Neural progenitor cell (in vitro differentiated cells): Measurements from ENCODE around the gene XIAP. TPM values are rescaled to one million over a fixed set of nuclear protein-coding genes. Genes with fewer than 3 reads are reported as not detected.

Experiments
- DNase-seq: peaks from one replicate; pipeline ENCODE4 v3.0.0-alpha.2; 2016; ENCODE audit warnings: low spot score
- H2AFZ ChIP-seq: fragments of 200-600 bp; sonication (generic); replicated peaks from 2 replicates; pipeline ENCODE4 v1.6.1; 2016; ENCODE audit warnings: antibody characterized with exemption
- H3F3A ChIP-seq: fragments of 200-600 bp; sonication (generic); 2 replicates; pipeline ENCODE4 v1.6.1; 2016; ENCODE audit warnings: antibody characterized with exemption, low read depth
- H3K27ac ChIP-seq: fragments of 200-600 bp; sonication (generic); 2 replicates; pipeline ENCODE4 v1.5.1; 2016; ENCODE audit warnings: mild to moderate bottlenecking
- H3K27me3 ChIP-seq: fragments of 200-600 bp; sonication (generic); 2 replicates; pipeline ENCODE4 v1.6.1; 2016; ENCODE audit warnings: mild to moderate bottlenecking, moderate library complexity
- H3K36me3 ChIP-seq: fragments of 200-600 bp; sonication (generic); 2 replicates; pipeline ENCODE4 v1.5.1; 2016
- H3K4me1 ChIP-seq: fragments of 200-600 bp; sonication (generic); 2 replicates; pipeline ENCODE4 v1.6.1; 2016; ENCODE audit warnings: mixed run types
- H3K4me2 ChIP-seq: fragments of 200-600 bp; sonication (generic); 2 replicates; pipeline ENCODE4 v1.6.1; 2016
- H3K4me3 ChIP-seq: fragments of 200-600 bp; sonication (generic); 2 replicates; pipeline ENCODE4 v1.5.1; 2016
- H3K79me2 ChIP-seq: fragments of 200-600 bp; sonication (generic); 2 replicates; pipeline ENCODE4 v1.6.1; 2016; ENCODE audit warnings: low read depth
- H3K9ac ChIP-seq: fragments of 200-600 bp; sonication (generic); 2 replicates; pipeline ENCODE4 v1.6.1; 2016
- H3K9me3 ChIP-seq: fragments of 200-600 bp; sonication (generic); 2 replicates; pipeline ENCODE4 v1.5.1; 2016; ENCODE audit warnings: low read depth
- H4K20me1 ChIP-seq: fragments of 200-600 bp; sonication (generic); 2 replicates; pipeline ENCODE4 v1.6.1; 2016; ENCODE audit warnings: low read depth
- H3K27ac Mint-ChIP-seq: 3 replicates; pipeline ENCODE4 v1.8.0; 2021; ENCODE audit warnings: mixed read lengths
- H3K27me3 Mint-ChIP-seq: 2 replicates; pipeline ENCODE4 v1.8.0; 2022; ENCODE audit warnings: low read depth, mild to moderate bottlenecking, inconsistent platforms, moderate library complexity, mixed read lengths; ENCODE audit not compliant: insufficient read depth
- H3K36me3 Mint-ChIP-seq: 3 replicates; pipeline ENCODE4 v1.8.0; 2021; ENCODE audit warnings: mixed read lengths
- H3K4me1 Mint-ChIP-seq: 3 replicates; pipeline ENCODE4 v1.8.0; 2021; ENCODE audit warnings: mixed read lengths
- H3K4me3 Mint-ChIP-seq: 3 replicates; pipeline ENCODE4 v1.8.0; 2021; ENCODE audit warnings: mild to moderate bottlenecking, moderate library complexity, mixed read lengths
- H3K9me3 Mint-ChIP-seq: 3 replicates; pipeline ENCODE4 v1.8.0; 2020; ENCODE audit warnings: mixed read lengths
- CTCF ChIP-seq: fragments of 200-600 bp; sonication (generic); IDR thresholded peaks from 2 replicates; pipeline ENCODE4 v1.5.1; 2017; ENCODE audit warnings: antibody characterized with exemption, mild to moderate bottlenecking
- EZH2 ChIP-seq: fragments of 200-600 bp; sonication (generic); IDR thresholded peaks from 2 replicates; pipeline ENCODE4 v1.6.1; 2017; ENCODE audit warnings: antibody characterized with exemption, mild to moderate bottlenecking, moderate library complexity
- EZH2phosphoT487 ChIP-seq: fragments of 200-600 bp; sonication (generic); IDR thresholded peaks from 2 replicates; pipeline ENCODE4 v1.6.1; 2017; ENCODE audit warnings: antibody characterized with exemption
- total RNA-seq: library from RNA; depleted of rRNA; stranded (reverse); fragments of >200 nt; gene quantifications from 2 replicates; pipeline ENCODE4 v1.2.3, GENCODE V29; 2015; ENCODE audit warnings: low replicate concordance

Gene XIAP
- total RNA-seq, 1 donor from 2014 or later: 44.6 TPM

DNA sequence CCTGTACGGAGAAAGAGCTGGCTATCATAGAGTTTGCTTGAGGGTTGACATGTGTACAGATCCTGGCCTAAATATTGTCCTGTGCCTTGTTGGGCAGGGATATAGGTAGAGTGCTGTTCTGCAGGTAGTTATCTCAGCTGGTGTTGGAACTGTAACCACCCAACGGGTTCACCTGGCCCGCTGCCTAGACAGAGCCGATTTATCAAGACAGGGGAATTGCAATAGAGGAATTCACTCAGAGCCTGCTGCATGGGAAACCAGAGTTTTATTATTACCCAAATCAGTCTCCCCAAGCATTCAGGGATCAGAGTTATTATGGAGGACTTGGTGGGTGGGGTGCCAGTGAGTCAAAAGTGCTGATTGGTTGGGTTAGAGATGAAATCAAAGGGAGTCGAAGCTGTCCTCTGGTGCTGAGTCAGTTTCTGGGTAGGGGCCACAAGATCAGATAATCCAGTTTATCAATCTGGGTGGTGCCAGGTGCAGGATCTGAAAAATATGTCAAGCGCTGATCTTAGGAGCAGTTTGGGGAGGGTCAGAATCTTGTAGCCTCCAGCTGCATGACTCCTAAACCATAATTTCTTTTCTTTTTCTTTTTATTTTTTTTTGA is 42.5 kb upstream of the XIAP start:
- H3K36me3 Mint-ChIP-seq: no peaks in the 10 kb centered on the region
- H3K4me1 ChIP-seq: no peaks in the 10 kb centered on the region
- H3K9me3 ChIP-seq: no peaks in the 10 kb centered on the region
- no peak for DNase-seq
- H3K4me3 ChIP-seq: no peak overlapping the region
- H3K4me3 Mint-ChIP-seq: no peak overlapping the region
- no peak overlapping the region for H3K27ac Mint-ChIP-seq
- H3K27me3 Mint-ChIP-seq: peaks cover 2% of the 10 kb centered on the region
- no peaks in the 10 kb centered on the region for H3K4me1 Mint-ChIP-seq
- H3F3A ChIP-seq: no peaks in the 10 kb centered on the region
- H3K27me3 ChIP-seq: no peaks in the 10 kb centered on the region
- no peaks in the 10 kb centered on the region for H4K20me1 ChIP-seq
- H3K4me2 ChIP-seq: no peak overlapping the region
- H3K27ac ChIP-seq: no peak overlapping the region
- no peak overlapping the region for H3K9ac ChIP-seq
- TF ChIP-seq EZH2phosphoT487 (no peak), EZH2 (no peak), CTCF (no peak)
- H2AFZ ChIP-seq: no peak overlapping the region
- no peaks in the 10 kb centered on the region for H3K79me2 ChIP-seq
- H3K36me3 ChIP-seq: no peaks in the 10 kb centered on the region
- peaks cover 4% of the 10 kb centered on the region for H3K9me3 Mint-ChIP-seq

DNA sequence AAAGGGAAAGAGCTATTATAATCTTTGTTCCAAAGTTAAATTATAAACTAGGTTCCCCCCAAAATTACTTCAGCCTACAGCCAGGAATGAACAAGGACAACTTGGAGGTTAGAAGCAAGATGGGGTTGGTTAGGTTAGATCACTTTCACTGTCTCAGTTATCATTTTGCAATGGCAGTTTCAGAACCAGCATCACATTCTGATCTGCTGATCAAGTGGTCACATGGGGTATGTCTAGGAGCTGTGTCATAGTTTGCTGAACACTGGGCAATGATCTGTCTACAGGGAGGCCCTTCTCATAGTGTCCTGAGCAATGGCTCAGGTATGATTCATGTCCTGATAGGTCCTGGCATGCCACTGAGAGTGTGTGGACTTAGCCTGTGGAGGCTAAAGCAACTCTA is 41.6 kb upstream of the XIAP start:
- no peak for TF ChIP-seq EZH2
- TF ChIP-seq EZH2phosphoT487: no peak
- TF ChIP-seq CTCF: no peak
- peaks cover 4% of the 10 kb centered on the region for H3K9me3 Mint-ChIP-seq
- Histone ChIP-seq H3K4me1 (no peaks in the 10 kb centered on the region), H3F3A (no peaks in the 10 kb centered on the region), H2AFZ (no peak overlapping the region), H3K9ac (no peak overlapping the region), H3K4me3 (no peak overlapping the region), H3K79me2 (no peaks in the 10 kb centered on the region), H3K9me3 (no peaks in the 10 kb centered on the region), H3K27me3 (no peaks in the 10 kb centered on the region), H3K4me2 (no peak overlapping the region), H4K20me1 (no peaks in the 10 kb centered on the region), H3K36me3 (no peaks in the 10 kb centered on the region), H3K27ac (no peak overlapping the region)
- no peak overlapping the region for H3K4me3 Mint-ChIP-seq
- no peaks in the 10 kb centered on the region for H3K36me3 Mint-ChIP-seq
- H3K4me1 Mint-ChIP-seq: no peaks in the 10 kb centered on the region
- no peak for DNase-seq
- no peak overlapping the region for H3K27ac Mint-ChIP-seq
- peaks cover 2% of the 10 kb centered on the region for H3K27me3 Mint-ChIP-seq

DNA sequence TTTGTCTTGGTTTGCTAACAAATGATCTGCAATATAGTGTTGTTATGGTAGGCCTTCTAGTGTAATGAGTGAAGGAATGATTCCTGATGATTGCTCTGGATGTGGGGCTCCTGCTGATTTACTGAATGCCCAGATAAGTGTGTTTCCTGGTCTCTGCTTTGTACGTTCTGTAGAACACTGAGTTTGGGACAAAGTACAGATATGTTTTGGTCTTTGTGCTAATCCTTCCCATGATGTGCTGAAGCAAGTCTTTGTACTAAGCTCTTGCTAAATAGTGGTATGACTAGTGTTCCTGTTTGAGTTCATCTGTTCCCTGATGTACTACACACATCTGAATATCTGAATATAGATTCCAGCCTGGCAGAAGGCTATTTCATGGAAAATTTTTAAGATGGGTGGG is 36.9 kb upstream of the XIAP start:
- TF ChIP-seq EZH2phosphoT487 (no peak), EZH2 (no peak), CTCF (no peak)
- no peaks in the 10 kb centered on the region for H3K4me1 Mint-ChIP-seq
- no peaks in the 10 kb centered on the region for H3K4me1 ChIP-seq
- H3K27ac ChIP-seq: no peak overlapping the region
- no peaks in the 10 kb centered on the region for H3K36me3 Mint-ChIP-seq
- no peak for DNase-seq
- H3F3A ChIP-seq: no peaks in the 10 kb centered on the region
- no peaks in the 10 kb centered on the region for H3K27me3 ChIP-seq
- H3K9me3 ChIP-seq: no peaks in the 10 kb centered on the region
- H4K20me1 ChIP-seq: no peaks in the 10 kb centered on the region
- no peak overlapping the region for H3K4me3 ChIP-seq
- H3K36me3 ChIP-seq: no peaks in the 10 kb centered on the region
- no peak overlapping the region for H3K4me3 Mint-ChIP-seq
- H3K9ac ChIP-seq: no peak overlapping the region
- H3K9me3 Mint-ChIP-seq: peaks cover 6% of the 10 kb centered on the region
- no peaks in the 10 kb centered on the region for H3K79me2 ChIP-seq
- H3K4me2 ChIP-seq: no peak overlapping the region
- no peak overlapping the region for H3K27ac Mint-ChIP-seq
- H3K27me3 Mint-ChIP-seq: peaks cover 5% of the 10 kb centered on the region
- H2AFZ ChIP-seq: no peak overlapping the region
